Activated CD8-positive, alpha-beta T cell treated with anti-CD3 and anti-CD28 coated beads for 36 hours (primary cell): ENCODE results near the gene B3GAT3. TPM values are rescaled to one million over a fixed set of nuclear protein-coding genes. Genes with fewer than 3 reads are reported as not detected.
"Not testable (repeated sequence)": the region's sequence is repeated elsewhere in the genome, so short reads cannot be mapped to it uniquely, and the experiment has no call there.

Experiments used
- ATAC-seq: fragments of 200-7000 bp; cut with Tn5 transposase; one replicate; pipeline ENCODE4 v1.10.0; 2021; ENCODE audit warnings: mild to moderate bottlenecking, moderate library complexity
- CTCF ChIA-PET: fragments of 350-600 bp; sonication (Branson Sonifier 250); formaldehyde crosslinking; loops from one replicate; lab custom pipeline; 2021; ENCODE audit warnings: antibody characterized with exemption; lab: Charles Lee
- POLR2A ChIA-PET: fragments of 350-600 bp; sonication (Branson Sonifier 250); formaldehyde crosslinking; loops from one replicate; lab custom pipeline; 2021; ENCODE audit warnings: antibody characterized with exemption; lab: Charles Lee
- DNase-seq: peaks from one replicate; pipeline ENCODE4 v3.0.0-alpha.2; 2020
- H3K27ac Mint-ChIP-seq: one replicate; pipeline ENCODE4 v1.8.0; 2021; ENCODE audit warnings: mild to moderate bottlenecking, mixed read lengths
- H3K27me3 Mint-ChIP-seq: one replicate; pipeline ENCODE4 v1.8.0; 2021; ENCODE audit warnings: mixed read lengths
- H3K36me3 Mint-ChIP-seq: one replicate; pipeline ENCODE4 v1.8.0; 2021; ENCODE audit warnings: low read depth, mixed read lengths
- H3K4me1 Mint-ChIP-seq: one replicate; pipeline ENCODE4 v1.8.0; 2021; ENCODE audit warnings: low read depth, mixed read lengths
- H3K4me3 Mint-ChIP-seq: one replicate; pipeline ENCODE4 v1.8.0; 2021; ENCODE audit warnings: mild to moderate bottlenecking, moderate library complexity, mixed read lengths
- H3K9me3 Mint-ChIP-seq: one replicate; pipeline ENCODE4 v1.8.0; 2021; ENCODE audit warnings: mixed read lengths
- CTCF ChIP-seq: fragments of 200-600 bp; IDR thresholded peaks from one replicate; pipeline ENCODE4 v1.8.0; 2022; ENCODE audit warnings: antibody characterized with exemption, mild to moderate bottlenecking
- intact Hi-C: fragments of 100-400 bp; cut with micrococcal nuclease; formaldehyde crosslinking; loops from one replicate; pipeline ENCODE4 v1.10.0; 2022
- total RNA-seq, 2 experiments: library from RNA; stranded (reverse); gene quantifications; one replicate each; pipeline ENCODE4 v1.2.3, GENCODE V29; 2021

The B3GAT3 gene
- total RNA-seq, 2 experiments from 2014 or later = 59.1 to 61.4 TPM

- POLR2A ChIA-PET = no interaction called here
- DNase-seq (peak; percentile 12), ATAC-seq (peak; percentile 37)
- Mint-ChIP-seq H3K9me3 (no peaks in the 10 kb centered on the region), H3K36me3 (peaks cover 40% of the 10 kb centered on the region), H3K27ac (peak overlapping the region; percentile 14), H3K4me1 (peaks cover 5% of the 10 kb centered on the region), H3K27me3 (no peaks in the 10 kb centered on the region), H3K4me3 (no peak overlapping the region)
- TF ChIP-seq CTCF = no peak
- intact Hi-C loops = no loop called here
- CTCF ChIA-PET = interaction anchor here (1.2 to 1.6 kb wide), 2 partner anchors 13 to 67 kb away, joined by 3 to 5 read pairs; no protein-coding TSS in a partner anchor
Observed at GRCh38 chr11:62627713-62628112, 5.9 kb upstream of the B3GAT3 start.

GRCh38 chr11:62622476-62623089, 797 bp upstream of the B3GAT3 start:
- Mint-ChIP-seq H3K27me3 (no peaks in the 10 kb centered on the region), H3K36me3 (peaks cover 34% of the 10 kb centered on the region), H3K4me1 (peaks cover 24% of the 10 kb centered on the region), H3K4me3 (peak overlapping the region; percentile 88), H3K9me3 (no peaks in the 10 kb centered on the region), H3K27ac (peak overlapping the region; percentile 87)
- ChIA-PET POLR2A (interaction anchor here (0.6 to 5.1 kb wide), 17 partner anchors 11 to 233 kb away, joined by 3 to 48 read pairs (median 8); partner anchors contain the start of genes C11orf98, CSKMT, EML3 and GANAB), CTCF (interaction anchor here (0.6 to 3.9 kb wide), 7 partner anchors 11 to 85 kb away, joined by 3 to 26 read pairs (median 4); partner anchors contain the start of genes EML3, GNG3, MTA2 and ROM1)
- no peak for ATAC-seq
- DNase-seq = no peak
- no peak for TF ChIP-seq CTCF
- intact Hi-C loops = no loop called here

- Mint-ChIP-seq H3K9me3 (no peaks in the 10 kb centered on the region), H3K27ac (peak overlapping the region; percentile 91), H3K4me3 (peak overlapping the region; percentile 88), H3K4me1 (peaks cover 24% of the 10 kb centered on the region), H3K36me3 (peaks cover 39% of the 10 kb centered on the region), H3K27me3 (no peaks in the 10 kb centered on the region)
- ChIA-PET POLR2A (interaction anchor here (0.7 to 5.1 kb wide), 20 partner anchors 9 to 220 kb away, joined by 3 to 48 read pairs (median 6); partner anchors contain the start of genes C11orf98, CSKMT, EML3 and GANAB), CTCF (interaction anchor here (1.0 to 3.9 kb wide), 6 partner anchors 9 to 73 kb away, joined by 3 to 26 read pairs (median 4); partner anchors contain the start of genes EML3 and ROM1)
- no peak for TF ChIP-seq CTCF
- ATAC-seq = no peak
- DNase-seq = no peak
- intact Hi-C loops = no loop called here
Observed at GRCh38 chr11:62621027-62621566, 689 bp downstream of the B3GAT3 start.

- DNase-seq, intact Hi-C loops, H3K27ac Mint-ChIP-seq, ATAC-seq, H3K9me3 Mint-ChIP-seq, H3K4me3 Mint-ChIP-seq, H3K27me3 Mint-ChIP-seq: not testable (repeated sequence)
- H3K4me1 Mint-ChIP-seq = peaks cover 35% of the 10 kb centered on the region
- H3K36me3 Mint-ChIP-seq = peaks cover 34% of the 10 kb centered on the region
- ChIA-PET CTCF (interaction anchor here (1.0 kb wide), 1 partner anchor 25 kb away, joined by 3 read pairs; the partner anchor contains the start of gene TUT1), POLR2A (interaction anchor here (0.7 to 1.4 kb wide), 5 partner anchors 12 to 224 kb away, joined by 3 to 5 read pairs (median 5); partner anchors contain the start of genes C11orf98, CSKMT and TUT1)
Observed at GRCh38 chr11:62616957-62617356, 4.8 kb downstream of the B3GAT3 start.

GRCh38 chr11:62615521-62615920, 6.3 kb downstream of the B3GAT3 start:
- Mint-ChIP-seq H3K27me3 (no peaks in the 10 kb centered on the region), H3K4me3 (no peak overlapping the region), H3K9me3 (no peaks in the 10 kb centered on the region), H3K4me1 (peaks cover 37% of the 10 kb centered on the region), H3K27ac (no peak overlapping the region), H3K36me3 (peaks cover 36% of the 10 kb centered on the region)
- ATAC-seq (no peak), DNase-seq (no peak)
- intact Hi-C loops = no loop called here
- no peak for TF ChIP-seq CTCF
- POLR2A ChIA-PET = interaction anchor here (1.2 kb wide), 1 partner anchor 15 kb away, joined by 3 read pairs; no protein-coding TSS in a partner anchor
- CTCF ChIA-PET = interaction anchor here (1.1 kb wide), 1 partner anchor 24 kb away, joined by 3 read pairs; the partner anchor contains the start of gene TUT1
